H4 (cell line): Measurements from ENCODE around the gene TMEM252. TPM values are rescaled to one million over a fixed set of nuclear protein-coding genes. Genes with fewer than 3 reads are reported as not detected.

Experiments used
- DNase-seq: peaks from one replicate; pipeline ENCODE4 v3.0.0-alpha.2; 2015; ENCODE audit warnings: low spot score
- total RNA-seq: library from RNA; depleted of rRNA; stranded (reverse); fragments of >200 nt; shearing (Covaris generic); gene quantifications from 2 replicates; pipeline ENCODE4 v1.2.3, GENCODE V29; 2014

The TMEM252 gene
- total RNA-seq, 1 experiment from 2014 or later, result not detected

DNA sequence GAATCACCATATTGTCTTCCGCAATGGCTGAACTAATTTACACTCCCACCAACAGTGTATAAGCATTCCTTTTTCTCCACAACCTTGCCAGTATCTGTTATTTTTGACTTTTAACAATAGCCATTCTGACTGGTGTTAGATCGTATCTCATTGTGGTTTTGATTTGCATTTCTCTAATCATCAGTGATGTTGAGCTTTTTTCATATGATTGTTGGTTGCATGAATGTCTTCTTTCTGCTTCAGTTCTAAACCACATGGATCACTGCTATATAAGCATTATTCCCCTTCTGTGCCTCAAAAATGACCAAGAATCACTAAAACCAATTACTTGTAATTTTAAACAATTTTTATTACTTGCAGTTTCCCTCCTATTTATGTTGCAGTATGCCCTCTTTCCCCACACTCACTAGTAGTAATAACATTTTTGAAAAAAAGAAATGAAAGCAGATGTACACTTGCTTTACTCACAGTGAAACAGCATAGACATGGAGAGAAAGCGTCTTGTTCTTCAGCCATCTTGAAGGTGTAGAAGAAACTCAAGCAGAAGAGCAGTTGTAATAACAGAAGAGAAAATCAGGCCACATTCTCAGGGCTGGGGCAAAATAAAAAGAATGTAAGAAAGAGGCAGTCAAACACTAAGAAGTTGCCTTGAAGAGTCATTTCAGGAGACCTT, 4.5 kb upstream of the TMEM252 start:
- no peak for DNase-seq

DNA sequence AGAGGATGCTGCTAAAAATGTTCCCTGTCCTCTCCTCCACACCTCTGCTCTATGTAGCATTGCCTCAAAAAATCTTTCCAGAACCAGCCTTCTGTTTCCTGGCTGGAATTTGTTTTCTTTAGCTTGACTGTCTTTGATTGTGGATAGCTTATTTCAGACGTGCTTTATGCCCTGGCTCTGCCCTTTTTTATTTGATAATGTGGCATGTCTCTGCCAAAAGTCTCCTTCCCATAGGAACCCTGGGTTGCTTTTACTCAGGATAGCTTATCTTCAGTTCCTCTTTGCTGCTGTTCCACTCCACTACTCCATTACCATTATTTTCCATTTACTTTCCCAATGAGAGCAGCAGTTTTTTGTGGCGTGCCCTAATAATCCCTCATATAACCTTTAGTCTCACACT, 885 bp upstream of the TMEM252 start:
- no peak for DNase-seq

DNA sequence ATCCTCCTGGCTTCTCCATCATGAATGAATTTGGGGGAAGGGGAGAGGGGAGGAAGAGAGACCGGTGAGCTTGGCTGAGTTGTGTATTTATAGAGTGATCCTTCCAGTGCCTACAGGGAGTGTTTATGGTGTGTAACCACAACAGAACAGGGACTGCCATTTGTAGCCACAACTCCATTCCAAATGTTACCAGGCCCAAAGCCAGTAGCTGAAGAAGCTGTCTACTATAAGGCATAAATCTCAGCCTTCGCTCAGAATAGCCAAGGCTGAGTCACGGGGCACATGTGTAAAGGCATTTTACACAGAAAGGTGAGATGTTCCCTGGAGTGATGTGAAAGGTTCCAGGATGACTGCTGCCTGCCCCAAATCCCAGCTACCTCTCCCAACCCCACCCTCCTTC, 2.5 kb downstream of the TMEM252 start:
- peak; percentile 88 for DNase-seq

DNA sequence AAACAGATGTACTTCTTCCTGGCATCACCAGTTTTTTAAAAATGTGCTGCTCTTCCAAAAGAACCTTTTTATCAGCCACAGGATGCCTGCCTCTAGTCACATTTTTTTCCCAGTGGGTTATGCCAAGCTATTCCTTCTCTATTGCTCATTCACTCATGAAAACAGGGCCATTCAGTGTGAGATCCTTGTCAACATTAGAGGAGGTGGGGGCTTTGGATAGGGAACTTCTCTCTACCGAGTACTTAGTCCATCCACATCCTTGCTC, 3.1 kb downstream of the TMEM252 start:
- no peak for DNase-seq

DNA sequence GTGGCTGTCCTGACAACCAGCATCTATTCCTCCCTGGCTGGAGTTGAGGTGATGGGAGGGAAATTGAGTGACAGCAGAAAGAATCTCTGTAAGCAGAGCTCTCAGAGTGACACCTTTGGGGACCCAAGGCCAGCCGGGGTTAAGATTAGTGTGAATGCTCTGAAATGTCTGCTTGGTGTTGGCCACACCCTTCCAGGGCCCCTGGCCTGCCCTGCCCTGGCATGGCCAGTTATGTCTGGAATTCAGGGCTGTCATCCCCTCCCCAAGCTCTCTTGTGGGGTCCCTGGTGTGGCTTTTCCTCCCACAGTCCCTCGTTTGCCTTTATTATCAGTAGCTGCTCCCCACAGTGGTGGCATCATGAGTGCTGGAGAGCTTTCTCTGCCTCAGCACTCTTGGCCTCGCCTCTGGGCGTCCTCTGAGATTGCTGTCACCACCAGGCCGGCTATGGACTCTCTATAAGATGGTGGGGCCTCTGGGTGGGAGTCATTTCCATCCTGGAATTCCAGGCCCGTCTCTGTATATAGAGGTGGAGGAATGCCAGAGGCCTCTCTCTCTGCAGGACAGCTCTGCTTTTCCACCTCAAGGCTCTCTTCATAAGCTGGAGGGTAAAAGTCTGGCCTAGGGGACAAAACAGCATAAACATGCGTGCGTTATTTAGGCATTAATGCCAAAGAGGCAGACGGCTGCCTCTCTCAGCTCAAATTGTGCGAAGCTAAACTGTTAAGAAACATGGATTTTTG, 3.6 kb downstream of the TMEM252 start:
- DNase-seq, result no peak

DNA sequence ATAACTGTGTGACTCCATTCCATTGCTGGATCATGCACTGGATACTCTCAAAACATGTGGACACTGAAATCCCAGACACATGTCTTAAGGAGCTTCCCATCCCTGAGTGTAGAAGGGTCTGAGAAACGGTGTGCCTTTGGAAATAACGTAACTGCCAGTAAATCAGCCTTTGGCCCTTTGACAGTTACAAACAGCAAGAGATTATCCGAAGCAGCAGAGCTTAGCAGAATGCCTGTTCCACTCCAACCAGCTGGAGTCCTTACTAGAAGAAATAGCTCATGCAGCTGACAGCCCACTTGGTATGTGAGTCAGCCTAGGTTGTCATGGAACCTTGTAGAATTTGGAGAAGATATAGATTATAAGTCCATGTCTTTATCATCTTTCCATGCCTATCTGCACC, 7.0 kb downstream of the TMEM252 start:
- DNase-seq, result no peak

DNA sequence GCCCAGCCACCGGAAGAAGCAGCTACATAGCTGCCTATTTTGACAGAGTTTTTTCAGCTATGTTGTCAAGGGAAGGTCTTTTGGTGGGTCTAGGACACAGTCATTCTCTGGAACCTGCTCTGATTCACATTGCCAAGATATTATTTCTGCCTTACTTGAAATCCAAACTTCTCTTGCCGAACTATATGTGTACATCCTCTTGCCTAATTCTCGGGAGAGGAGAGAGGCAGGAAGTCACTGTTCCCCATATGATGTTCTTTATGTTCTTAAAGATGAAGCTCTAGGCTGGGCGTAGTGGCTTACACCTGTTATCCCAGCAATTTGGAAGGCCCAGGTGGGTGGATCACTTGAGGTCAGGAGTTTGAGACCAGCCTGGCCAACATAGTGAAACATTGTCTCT, 8.6 kb downstream of the TMEM252 start:
- no peak for DNase-seq

DNA sequence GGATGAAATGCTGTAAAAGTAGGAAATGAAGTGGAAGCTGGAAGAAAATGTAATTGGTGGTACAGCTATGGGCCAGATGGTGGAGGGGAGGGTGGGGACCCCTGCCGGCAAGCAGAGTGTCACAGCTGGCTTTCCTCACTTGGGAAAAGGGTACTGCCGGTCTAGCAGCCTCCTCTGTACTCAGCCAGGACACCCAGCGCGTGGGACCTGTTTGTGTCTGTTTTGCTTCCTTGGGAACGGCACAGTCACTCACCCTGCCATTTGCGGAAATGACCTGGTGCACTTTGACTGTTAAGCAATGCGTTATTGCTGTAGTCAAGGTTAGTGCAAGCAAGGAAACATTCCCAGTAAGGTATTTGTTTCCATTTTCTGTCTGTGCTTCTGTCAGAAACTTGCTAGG, 10.1 kb downstream of the TMEM252 start:
- no peak for DNase-seq

DNA sequence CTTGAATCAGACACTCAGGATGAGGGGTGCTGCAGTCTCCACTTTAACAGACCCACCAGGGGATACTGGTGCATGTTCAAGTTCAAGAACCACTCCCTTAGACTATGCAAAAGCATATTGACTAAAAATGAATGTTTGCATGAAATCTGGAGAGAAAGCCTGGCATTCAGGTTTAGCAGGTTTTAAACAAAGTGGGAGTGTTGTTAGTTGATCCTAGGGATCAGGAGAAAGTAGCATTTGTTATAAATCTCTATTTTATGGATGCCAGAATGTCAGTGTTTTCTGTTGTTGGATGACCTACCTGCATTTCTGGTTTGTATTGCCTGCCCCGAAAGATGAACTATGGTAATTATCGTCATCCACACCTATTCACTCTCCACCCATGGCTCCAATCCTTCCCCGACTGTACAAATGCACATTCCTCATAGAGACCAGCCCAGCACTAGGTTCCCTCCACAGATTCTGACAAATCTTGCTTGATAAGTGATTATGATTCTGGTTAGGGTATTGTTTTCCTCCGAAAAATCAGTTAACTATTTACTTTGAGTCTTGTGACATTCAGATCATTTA, 17.2 kb downstream of the TMEM252 start:
- no peak for DNase-seq

DNA sequence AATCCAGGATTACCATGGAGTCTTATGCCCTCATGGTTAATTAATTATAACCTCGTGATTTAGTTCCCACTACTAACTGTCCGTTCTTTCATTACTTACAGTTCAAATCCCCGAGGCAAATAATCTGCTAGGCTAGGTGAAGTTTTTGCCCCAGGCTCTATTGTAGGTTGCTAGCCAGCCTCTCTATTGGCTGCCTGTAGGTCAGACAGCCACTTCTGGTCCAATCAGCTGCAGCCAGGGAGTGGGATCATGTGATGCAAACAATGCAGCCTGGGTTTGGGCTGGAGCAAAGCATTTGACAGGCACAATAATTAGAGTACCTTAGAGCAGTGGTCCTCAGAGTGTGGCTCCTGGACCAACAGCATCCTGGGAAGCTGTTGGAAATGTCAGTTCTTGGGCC, 17.7 kb downstream of the TMEM252 start:
- DNase-seq, result no peak

DNA sequence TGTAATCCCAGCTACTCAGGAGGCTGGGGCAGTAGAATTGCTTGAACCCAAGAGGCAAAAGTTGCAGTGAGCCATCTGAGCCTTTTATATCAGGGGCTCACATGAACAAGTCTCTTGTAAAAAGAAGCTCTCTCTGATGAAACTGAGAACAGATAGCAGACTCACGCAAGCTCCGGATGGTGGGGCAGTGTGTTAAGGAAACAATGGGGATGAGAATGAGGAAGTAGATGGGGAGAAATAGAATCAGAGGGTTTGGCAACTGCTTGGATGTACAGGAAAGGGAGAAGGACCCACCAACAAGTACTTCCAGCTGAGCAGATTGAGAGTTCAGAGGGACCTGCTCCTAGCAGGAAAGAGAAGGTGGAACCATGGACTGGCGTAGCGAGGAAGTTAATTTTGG, 18.6 kb downstream of the TMEM252 start:
- DNase-seq, result no peak

DNA sequence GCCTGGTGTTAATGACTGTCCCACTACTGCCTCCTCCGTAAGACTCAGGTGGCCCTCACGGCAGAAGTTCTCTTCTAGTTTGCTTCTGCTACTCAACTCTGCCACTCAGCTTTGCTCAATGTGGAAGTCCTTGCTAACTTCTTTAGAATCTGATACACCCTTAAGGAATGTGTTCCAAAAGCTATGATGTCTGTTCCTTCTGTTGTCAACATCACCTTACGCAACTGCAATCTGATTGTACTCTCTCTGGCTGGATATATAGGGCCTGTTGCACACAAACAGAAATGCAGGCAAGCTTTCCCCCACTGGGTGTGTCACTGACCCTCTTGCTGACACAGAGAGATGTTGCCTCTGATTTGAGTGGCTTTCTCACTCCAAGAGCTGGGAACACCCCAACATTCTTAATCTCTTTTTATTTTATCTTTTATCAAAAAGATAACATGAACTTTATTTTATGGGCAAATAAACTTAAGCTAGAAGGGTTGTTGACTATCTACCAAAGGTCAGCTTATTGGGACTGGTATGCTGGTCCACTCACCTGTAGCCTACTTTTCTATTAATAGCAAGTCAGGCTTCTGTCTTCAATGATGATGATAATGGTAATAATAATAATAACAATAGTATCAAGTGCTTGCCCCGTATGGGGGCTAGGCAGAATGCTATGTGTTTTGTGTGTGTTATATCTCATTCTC, 25.2 kb downstream of the TMEM252 start:
- no peak for DNase-seq

DNA sequence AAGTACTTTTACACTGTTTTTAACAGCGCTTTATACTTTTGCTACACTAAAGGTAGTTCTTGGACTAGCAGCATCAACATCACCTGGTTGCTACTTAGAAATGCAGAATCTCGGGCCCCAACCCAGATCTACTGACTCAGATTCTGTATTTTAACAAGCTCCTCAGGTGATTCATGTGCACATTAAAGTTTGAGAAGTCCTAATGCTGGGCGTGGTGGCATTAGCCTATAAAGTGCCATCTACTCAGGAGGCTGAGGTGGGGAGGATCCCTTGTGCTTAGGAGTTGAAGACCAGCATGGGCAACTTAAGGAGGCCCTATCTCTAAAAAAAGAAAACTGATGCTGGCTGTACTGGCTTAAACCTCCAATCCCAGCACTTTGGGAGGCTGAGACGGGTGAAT, 26.7 kb downstream of the TMEM252 start:
- no peak for DNase-seq

DNA sequence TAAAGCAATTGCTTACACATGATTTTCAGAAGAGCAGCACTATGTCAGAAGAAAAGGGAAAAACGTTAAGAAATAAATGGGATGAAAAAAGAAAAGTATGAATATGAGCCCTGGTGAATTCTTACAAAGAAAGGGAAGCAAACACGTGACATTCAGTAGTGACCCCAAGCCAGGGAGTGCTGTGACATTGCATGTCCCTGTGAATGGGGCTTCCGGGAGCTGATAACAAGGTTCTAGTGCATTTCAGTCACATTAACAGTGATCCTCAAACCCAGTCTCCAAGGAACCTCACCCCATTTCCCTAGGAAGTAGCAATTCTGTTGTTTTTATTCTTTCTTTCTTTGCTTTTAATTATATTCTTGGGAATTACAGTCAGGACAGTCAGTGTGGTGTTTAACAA, 27.3 kb downstream of the TMEM252 start:
- DNase-seq, result no peak

DNA sequence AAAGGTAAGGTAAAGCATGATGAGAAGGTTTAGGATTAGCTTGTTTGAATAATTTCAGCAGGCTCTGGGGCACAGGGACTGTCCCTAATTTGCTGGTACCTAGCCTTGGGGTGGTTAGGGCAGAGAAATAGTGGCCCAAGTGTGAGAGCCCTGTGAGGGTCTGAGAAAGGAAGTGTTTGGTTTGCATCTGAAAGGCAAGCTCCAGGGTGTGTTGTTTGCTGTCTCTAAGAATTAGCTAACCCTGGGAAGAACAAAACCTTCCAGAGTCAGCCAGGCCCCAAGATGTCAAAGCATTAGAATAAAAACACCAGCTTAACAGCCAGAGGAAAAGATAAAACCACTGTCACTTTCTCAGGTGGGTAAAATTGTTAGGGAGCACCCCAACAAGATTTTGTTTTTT, 31.0 kb downstream of the TMEM252 start:
- no peak for DNase-seq

DNA sequence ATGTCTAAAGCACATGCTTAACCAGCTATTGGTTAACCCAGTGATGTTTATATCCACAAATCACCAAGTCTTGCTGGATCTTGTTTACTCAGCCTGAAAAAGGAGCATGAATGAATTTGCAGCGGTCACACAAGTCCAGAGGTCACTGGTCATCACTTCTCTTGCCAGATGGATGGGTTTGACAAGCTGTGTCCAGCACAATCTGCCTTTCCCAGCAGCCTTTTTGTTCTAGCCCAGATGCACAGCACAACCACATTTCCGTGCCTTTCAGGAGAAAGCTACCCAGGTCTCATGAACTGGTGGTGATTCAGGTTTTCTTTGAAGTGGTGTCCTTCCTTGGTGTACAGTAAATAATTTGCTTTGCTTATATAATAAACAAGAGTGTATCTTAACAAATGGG, 32.1 kb downstream of the TMEM252 start:
- no peak for DNase-seq

DNA sequence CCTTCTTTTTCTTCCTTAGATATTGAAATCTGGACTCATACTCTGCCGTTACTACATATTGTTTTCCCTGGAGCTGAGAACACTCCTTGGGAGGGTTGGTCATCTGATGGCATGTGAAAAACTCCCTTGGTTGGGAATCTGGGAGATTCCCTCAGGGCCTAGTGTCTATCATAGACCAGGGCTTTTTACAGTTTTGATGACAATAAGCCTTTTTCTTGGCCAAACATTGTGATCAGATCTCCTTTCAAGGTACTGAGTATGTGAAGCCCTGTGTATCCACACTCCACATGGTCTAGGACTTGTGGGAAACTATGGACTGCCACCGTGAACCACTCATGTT, 32.9 kb downstream of the TMEM252 start:
- no peak for DNase-seq

DNA sequence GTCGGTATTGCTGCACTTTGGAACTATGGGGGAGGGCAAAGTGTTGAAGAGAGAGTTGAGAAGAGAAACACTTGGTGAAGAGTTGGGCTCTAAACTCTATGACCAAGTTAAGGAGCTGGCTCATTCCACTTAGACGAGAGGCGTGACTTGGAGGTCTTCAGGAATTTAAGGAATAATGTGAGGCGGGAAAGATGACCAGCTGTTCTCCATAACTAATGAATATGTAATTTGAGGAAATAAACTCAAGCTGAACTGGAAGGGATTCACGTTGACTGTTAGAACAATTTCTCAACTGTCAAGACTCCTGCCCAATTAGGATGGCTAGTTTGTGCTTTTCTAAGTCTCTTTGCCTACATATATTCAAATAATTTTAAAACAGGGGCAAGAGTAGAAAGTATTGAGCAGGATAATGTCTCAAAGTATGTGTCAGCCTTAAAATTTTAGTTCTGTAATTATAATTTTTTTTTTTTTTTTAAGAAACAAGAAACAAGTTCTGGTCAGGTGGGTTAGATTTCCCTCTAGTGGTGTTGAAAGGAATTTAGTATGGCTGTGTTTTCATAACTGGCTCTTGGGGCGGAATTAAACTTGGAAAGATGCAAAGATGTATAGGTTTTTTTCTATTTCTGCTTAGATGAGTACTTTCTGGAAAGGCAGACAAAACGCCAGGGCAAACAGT, 33.4 kb downstream of the TMEM252 start:
- DNase-seq, result peak; percentile 14

DNA sequence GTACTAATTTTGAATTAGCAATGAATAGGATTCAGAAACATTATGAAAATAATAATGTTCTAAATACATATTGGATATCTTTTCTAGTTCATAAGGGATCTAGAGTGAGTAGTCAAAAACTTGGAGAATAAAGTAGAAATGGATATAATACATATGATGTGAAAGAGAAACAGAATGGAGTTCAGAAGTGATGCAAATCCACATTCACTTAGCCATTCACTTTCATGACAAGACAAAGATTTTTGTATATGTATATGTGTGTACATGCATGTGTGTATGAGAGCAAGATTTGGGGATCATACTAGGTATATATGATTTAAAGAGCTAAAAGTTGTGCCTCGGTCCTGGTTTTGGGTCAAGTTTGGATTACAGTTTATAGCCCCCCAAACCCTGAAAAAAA, 34.1 kb downstream of the TMEM252 start:
- no peak for DNase-seq

DNA sequence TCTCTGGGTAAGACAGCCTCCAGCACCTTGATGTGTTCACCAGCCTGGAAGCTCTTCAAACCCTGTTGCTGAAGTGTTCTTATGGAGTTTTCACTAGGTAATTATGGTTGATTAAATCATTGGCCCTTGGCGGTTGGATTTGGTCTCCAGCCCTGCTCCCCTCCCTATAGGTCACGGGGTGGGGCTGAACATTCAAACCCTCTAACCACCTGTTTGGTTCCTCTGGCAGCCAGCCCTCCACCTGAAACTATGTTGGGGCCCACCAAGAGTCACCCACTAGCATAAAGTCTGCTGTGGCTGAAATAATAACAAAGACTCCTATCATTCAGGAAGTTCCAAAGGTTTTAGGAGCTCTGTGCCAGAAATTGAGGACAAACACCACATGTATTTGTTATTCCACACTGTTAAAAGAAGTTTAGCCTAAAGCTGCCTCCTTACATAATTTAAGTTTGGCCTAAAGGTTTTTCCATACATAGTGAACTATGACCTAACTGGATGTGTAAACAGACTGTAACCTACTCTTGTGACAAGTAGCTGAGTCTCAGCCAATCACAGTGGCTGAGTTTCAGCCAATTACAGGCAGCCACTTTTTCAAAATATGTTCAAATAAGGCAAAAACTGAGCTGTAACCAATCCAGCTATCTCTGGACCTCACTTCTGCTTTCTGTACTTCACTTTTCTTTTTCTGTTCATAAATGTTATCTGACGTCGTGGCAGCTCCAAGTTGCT, 34.8 kb downstream of the TMEM252 start:
- peak; percentile 11 for DNase-seq

DNA sequence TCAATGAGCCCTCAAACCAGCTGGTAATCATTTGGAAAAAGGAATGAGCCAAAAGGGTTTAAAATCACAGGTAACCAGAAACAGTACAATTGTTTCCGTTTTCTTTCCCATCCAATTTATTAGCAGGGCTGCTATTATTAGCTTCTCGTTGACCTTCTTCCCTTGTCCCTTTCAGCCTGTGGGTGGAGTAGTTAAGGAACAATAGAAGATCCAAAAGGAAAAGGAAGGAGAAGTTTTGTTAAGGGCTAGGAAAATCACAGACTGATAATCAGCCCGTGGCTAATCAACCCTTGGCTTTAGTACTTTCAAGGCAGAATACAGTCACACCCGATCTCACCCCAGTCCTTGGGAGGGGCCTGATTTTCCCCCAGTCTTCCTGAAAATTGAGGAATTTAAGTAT, 38.4 kb downstream of the TMEM252 start:
- no peak for DNase-seq
